ENCODE data around the gene COX8A.

COX8A gene, protein sequence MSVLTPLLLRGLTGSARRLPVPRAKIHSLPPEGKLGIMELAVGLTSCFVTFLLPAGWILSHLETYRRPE

GRCh38 chr11:63974259-63975143 lies at the start of gene COX8A:
Gene COX8A (plus strand): TSS chr11:63974620. CDS start chr11:63974681, 61 bp downstream.
- TF ChIP-seq GLIS3 (CRISPR knock-in tag; IDR thresholded peaks at IDR 0.05) (no peak), TOX (CRISPR knock-in tag; IDR thresholded peaks at IDR 0.05; ENCODE audit: borderline replicate concordance) (no peak), ZNF70 (CRISPR knock-in tag; IDR thresholded peaks at IDR 0.05) (no peak)
- ATAC-seq, result peak; percentile 98

GRCh38 chr11:63929616-63930015 lies 44.8 kb upstream of the COX8A start:
- ATAC-seq, result no peak
- TF ChIP-seq RARB (CRISPR knock-in tag; IDR thresholded peaks at IDR 0.05) (no peak), ZFP30 (CRISPR knock-in tag; IDR thresholded peaks at IDR 0.05) (no peak), ISL1 (CRISPR knock-in tag; IDR thresholded peaks at IDR 0.05) (no peak), ZNF8 (CRISPR knock-in tag; IDR thresholded peaks at IDR 0.05) (no peak), ZNF565 (CRISPR knock-in tag; conservative IDR thresholded peaks at IDR 0.05; ENCODE audit: low read depth) (no peak), SNAI2 (CRISPR knock-in tag; IDR thresholded peaks at IDR 0.05) (no peak), ZNF70 (CRISPR knock-in tag; IDR thresholded peaks at IDR 0.05) (no peak), TOX (CRISPR knock-in tag; IDR thresholded peaks at IDR 0.05; ENCODE audit: borderline replicate concordance) (no peak), ZC3H10 (CRISPR knock-in tag; IDR thresholded peaks at IDR 0.05) (no peak), GLIS3 (CRISPR knock-in tag; IDR thresholded peaks at IDR 0.05) (no peak), BACH2 (CRISPR knock-in tag; IDR thresholded peaks at IDR 0.05; ENCODE audit: borderline replicate concordance) (no peak), ESRRG (CRISPR knock-in tag; IDR thresholded peaks at IDR 0.05) (no peak), PPARA (CRISPR knock-in tag; IDR thresholded peaks at IDR 0.05; ENCODE audit: borderline replicate concordance) (no peak), ARNTL (CRISPR knock-in tag; IDR thresholded peaks at IDR 0.05; ENCODE audit: borderline replicate concordance, low read depth) (no peak), PATZ1 (CRISPR knock-in tag; IDR thresholded peaks at IDR 0.05; ENCODE audit: borderline replicate concordance) (no peak), TSHZ2 (CRISPR knock-in tag; IDR thresholded peaks at IDR 0.05) (no peak)
- TF ChIP-seq, protein P1, sequence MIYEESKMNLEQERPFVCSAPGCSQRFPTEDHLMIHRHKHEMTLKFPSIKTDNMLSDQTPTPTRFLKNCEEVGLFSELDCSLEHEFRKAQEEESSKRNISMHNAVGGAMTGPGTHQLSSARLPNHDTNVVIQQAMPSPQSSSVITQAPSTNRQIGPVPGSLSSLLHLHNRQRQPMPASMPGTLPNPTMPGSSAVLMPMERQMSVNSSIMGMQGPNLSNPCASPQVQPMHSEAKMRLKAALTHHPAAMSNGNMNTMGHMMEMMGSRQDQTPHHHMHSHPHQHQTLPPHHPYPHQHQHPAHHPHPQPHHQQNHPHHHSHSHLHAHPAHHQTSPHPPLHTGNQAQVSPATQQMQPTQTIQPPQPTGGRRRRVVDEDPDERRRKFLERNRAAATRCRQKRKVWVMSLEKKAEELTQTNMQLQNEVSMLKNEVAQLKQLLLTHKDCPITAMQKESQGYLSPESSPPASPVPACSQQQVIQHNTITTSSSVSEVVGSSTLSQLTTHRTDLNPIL (CRISPR knock-in tag; IDR thresholded peaks at IDR 0.05; ENCODE audit: low read depth), result no peak
- TF ChIP-seq, protein P2, sequence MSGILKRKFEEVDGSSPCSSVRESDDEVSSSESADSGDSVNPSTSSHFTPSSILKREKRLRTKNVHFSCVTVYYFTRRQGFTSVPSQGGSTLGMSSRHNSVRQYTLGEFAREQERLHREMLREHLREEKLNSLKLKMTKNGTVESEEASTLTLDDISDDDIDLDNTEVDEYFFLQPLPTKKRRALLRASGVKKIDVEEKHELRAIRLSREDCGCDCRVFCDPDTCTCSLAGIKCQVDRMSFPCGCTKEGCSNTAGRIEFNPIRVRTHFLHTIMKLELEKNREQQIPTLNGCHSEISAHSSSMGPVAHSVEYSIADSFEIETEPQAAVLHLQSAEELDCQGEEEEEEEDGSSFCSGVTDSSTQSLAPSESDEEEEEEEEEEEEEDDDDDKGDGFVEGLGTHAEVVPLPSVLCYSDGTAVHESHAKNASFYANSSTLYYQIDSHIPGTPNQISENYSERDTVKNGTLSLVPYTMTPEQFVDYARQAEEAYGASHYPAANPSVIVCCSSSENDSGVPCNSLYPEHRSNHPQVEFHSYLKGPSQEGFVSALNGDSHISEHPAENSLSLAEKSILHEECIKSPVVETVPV (CRISPR knock-in tag; IDR thresholded peaks at IDR 0.05), result no peak
- TF ChIP-seq, protein P3, sequence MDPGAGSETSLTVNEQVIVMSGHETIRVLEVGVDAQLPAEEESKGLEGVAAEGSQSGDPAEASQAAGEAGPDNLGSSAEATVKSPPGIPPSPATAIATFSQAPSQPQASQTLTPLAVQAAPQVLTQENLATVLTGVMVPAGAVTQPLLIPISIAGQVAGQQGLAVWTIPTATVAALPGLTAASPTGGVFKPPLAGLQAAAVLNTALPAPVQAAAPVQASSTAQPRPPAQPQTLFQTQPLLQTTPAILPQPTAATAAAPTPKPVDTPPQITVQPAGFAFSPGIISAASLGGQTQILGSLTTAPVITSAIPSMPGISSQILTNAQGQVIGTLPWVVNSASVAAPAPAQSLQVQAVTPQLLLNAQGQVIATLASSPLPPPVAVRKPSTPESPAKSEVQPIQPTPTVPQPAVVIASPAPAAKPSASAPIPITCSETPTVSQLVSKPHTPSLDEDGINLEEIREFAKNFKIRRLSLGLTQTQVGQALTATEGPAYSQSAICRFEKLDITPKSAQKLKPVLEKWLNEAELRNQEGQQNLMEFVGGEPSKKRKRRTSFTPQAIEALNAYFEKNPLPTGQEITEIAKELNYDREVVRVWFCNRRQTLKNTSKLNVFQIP (CRISPR knock-in tag; IDR thresholded peaks at IDR 0.05; ENCODE audit: borderline replicate concordance, low read depth), result no peak

GRCh38 chr11:63931045-63931444 lies 43.4 kb upstream of the COX8A start:
- no peak; the same call in 2 of the 3 replicates for ATAC-seq
- TF ChIP-seq ZNF8 (CRISPR knock-in tag; IDR thresholded peaks at IDR 0.05) (no peak), ZFP30 (CRISPR knock-in tag; IDR thresholded peaks at IDR 0.05) (no peak), PPARA (CRISPR knock-in tag; IDR thresholded peaks at IDR 0.05; ENCODE audit: borderline replicate concordance) (no peak)

Measured in SK-N-SH treated with all-trans-retinoic acid at 6 μM for 48 hours (cell line).